Neuronal stem cell (in vitro differentiated cells): ENCODE measurements around the gene PCGF3.

Source experiments
- DNase-seq: peaks from one replicate; pipeline ENCODE4 v3.0.0-alpha.2; 2013; ENCODE audit warnings: low spot score
- H2AFZ ChIP-seq: one replicate; pipeline ENCODE4 v1.6.1; 2013; ENCODE audit warnings: mild to moderate bottlenecking, low read length, inconsistent platforms
- H2AK5ac ChIP-seq: 2 replicates; pipeline ENCODE4 v1.6.1; 2013; ENCODE audit warnings: low read depth, mild to moderate bottlenecking, inconsistent platforms, low read length, moderate library complexity, mixed read lengths
- H2BK120ac ChIP-seq: 2 replicates; pipeline ENCODE4 v1.6.1; 2013; ENCODE audit warnings: low read depth, mild to moderate bottlenecking, inconsistent platforms, low read length, moderate library complexity, mixed read lengths
- H2BK12ac ChIP-seq: one replicate; pipeline ENCODE4 v1.6.1; 2013; ENCODE audit warnings: low read length, inconsistent platforms
- H2BK15ac ChIP-seq: 2 replicates; pipeline ENCODE4 v1.6.1; 2013; ENCODE audit warnings: mild to moderate bottlenecking, low read length, inconsistent platforms, mixed read lengths
- H2BK5ac ChIP-seq: one replicate; pipeline ENCODE4 v1.6.1; 2013; ENCODE audit warnings: inconsistent platforms, mild to moderate bottlenecking, low read length, moderate library complexity
- H3K14ac ChIP-seq: one replicate; pipeline ENCODE4 v1.6.1; 2013; ENCODE audit warnings: low read length, inconsistent platforms
- H3K18ac ChIP-seq: 2 replicates; pipeline ENCODE4 v1.6.1; 2013; ENCODE audit warnings: low read length, inconsistent platforms
- H3K23ac ChIP-seq: 2 replicates; pipeline ENCODE4 v1.6.1; 2013; ENCODE audit warnings: low read depth, mild to moderate bottlenecking, mixed read lengths, low read length, inconsistent platforms; ENCODE audit not compliant: poor library complexity
- H3K27ac ChIP-seq: replicated peaks from 3 replicates; pipeline ENCODE4 v1.5.1; 2013; ENCODE audit warnings: low read length, inconsistent platforms
- H3K27me3 ChIP-seq, 3 experiments: 2 replicates each; pipeline ENCODE4 v1.6.1; 2013; ENCODE audit warnings: low read length in 3 of 3, mild to moderate bottlenecking in 2 of 3, inconsistent platforms in 1 of 3, low read depth in 1 of 3, mixed read lengths in 1 of 3, moderate library complexity in 1 of 3; ENCODE audit not compliant: control insufficient read depth in 3 of 3, insufficient read depth in 3 of 3
- H3K36me3 ChIP-seq, 2 donors: replicated peaks in 1 of 2; 2 replicates each; pipeline ENCODE4 v1.6.1; 2013; ENCODE audit warnings: low read length in 2 of 2; ENCODE audit not compliant: control insufficient read depth in 2 of 2, insufficient read depth in 2 of 2
- H3K4ac ChIP-seq: 2 replicates; pipeline ENCODE4 v1.6.1; 2013; ENCODE audit warnings: inconsistent platforms, mild to moderate bottlenecking, low read length, moderate library complexity
- H3K4me1 ChIP-seq, 2 donors: 1 replicate in 1 of 2; 2 replicates in 1 of 2; pipeline ENCODE4 v1.6.1; 2013; ENCODE audit warnings: low read length in 2 of 2, low read depth in 1 of 2; ENCODE audit not compliant: control insufficient read depth in 2 of 2, insufficient read depth in 1 of 2
- H3K4me2 ChIP-seq: one replicate; pipeline ENCODE4 v1.6.1; 2013; ENCODE audit warnings: mild to moderate bottlenecking, low read length, inconsistent platforms; ENCODE audit not compliant: insufficient read depth, poor library complexity, severe bottlenecking
- H3K4me3 ChIP-seq, 2 donors: 2 replicates each; pipeline ENCODE4 v1.5.1; 2013; ENCODE audit warnings: low read length in 2 of 2, mild to moderate bottlenecking in 2 of 2, inconsistent platforms in 1 of 2, moderate library complexity in 1 of 2
- H3K79me1 ChIP-seq: one replicate; pipeline ENCODE4 v1.6.1; 2013; ENCODE audit warnings: low read depth, mild to moderate bottlenecking, inconsistent platforms, low read length, moderate library complexity
- H3K9ac ChIP-seq: one replicate; pipeline ENCODE4 v1.6.1; 2013; ENCODE audit warnings: mild to moderate bottlenecking, low read depth, low read length, inconsistent platforms; ENCODE audit not compliant: poor library complexity
- H3K9me3 ChIP-seq, 2 donors: replicated peaks in 1 of 2; 2 replicates each; pipeline versions ENCODE3 to v1.6.1; 2013; ENCODE audit warnings: low read length in 2 of 2, mild to moderate bottlenecking in 2 of 2, inconsistent platforms in 1 of 2, low read depth in 1 of 2, mixed read lengths in 1 of 2, moderate library complexity in 1 of 2; ENCODE audit not compliant: control insufficient read depth in 2 of 2, insufficient read depth in 1 of 2
- H4K8ac ChIP-seq: one replicate; pipeline ENCODE4 v1.6.1; 2013; ENCODE audit warnings: low read depth, mild to moderate bottlenecking, inconsistent platforms, low read length, moderate library complexity
- H4K91ac ChIP-seq: one replicate; pipeline ENCODE4 v1.6.1; 2013; ENCODE audit warnings: low read length, low read depth, mild to moderate bottlenecking, inconsistent platforms; ENCODE audit not compliant: poor library complexity
- WGBS, 2 donors: extraction: QIAGEN DNeasy Blood & Tissue Kit; methylation state at CpG; one replicate each; pipeline ENCODE4 v1.1.7; 2013; ENCODE audit warnings: missing lambda C conversion rate in 2 of 2, mixed read lengths in 1 of 2; ENCODE audit not compliant: insufficient read length in 2 of 2, insufficient replicate concordance in 1 of 2; ENCODE audit errors: extremely low coverage in 2 of 2; 5-methylcytosine and 5-hydroxymethylcytosine counted together

PCGF3 gene

DNA sequence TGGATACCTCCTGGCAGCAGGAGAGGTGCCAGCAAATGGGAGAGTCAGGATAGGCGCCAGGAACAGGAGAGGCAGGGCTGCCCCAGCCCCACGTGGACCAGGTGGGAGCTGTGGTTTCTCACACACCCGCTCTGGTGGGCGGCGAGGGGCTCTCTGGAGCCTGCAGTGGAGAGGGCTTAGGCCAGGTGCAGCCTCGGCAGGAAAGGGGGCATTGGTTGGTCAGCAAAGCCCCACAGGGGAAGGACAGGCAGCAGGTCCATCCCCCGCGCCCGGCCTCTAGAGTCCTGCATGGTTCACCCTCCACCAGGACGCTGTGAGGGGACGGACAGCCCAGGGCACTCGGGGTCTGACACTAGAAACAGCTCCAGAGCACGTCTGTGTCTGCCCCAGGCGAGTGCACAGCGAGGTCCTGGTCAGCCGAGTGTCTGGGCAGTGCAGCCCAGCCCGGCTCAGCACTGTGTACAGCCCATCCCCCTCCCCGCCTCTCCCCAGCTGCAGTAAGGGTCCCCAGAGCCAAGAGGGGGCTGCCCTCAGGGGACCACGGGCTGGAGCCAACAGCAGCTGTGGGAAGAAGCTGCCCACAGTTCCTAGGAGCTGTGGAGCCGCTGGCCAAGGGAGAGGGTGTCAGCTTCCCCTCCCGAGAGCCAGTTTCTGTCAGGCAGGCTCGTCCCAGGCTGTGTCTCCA is 39.7 kb upstream of the PCGF3 start:
- Histone ChIP-seq H4K91ac (no peak overlapping the region), H2BK15ac (peak overlapping the region; percentile 49), H2BK120ac (no peak overlapping the region), H2AFZ (peak overlapping the region; percentile 69), H2AK5ac (peak overlapping the region; percentile 63), H3K27me3 (peaks cover 0 to 19% (median 0%) of the 10 kb centered on the region in 3 experiments), H3K4me2 (no peak overlapping the region), H3K14ac (peak overlapping the region; percentile 71), H3K9ac (peak overlapping the region; percentile 70), H3K9me3 (peaks cover 0 to 2% of the 10 kb centered on the region in 2 donors), H3K27ac (no peak overlapping the region), H2BK12ac (no peak overlapping the region), H3K4me3 (no peak overlapping the region), H3K4me1 (peaks cover 0 to 6% of the 10 kb centered on the region in 2 donors), H3K36me3 (peaks cover 2 to 4% of the 10 kb centered on the region in 2 donors), H3K23ac (peak overlapping the region; percentile 34), H3K4ac (no peak overlapping the region), H3K79me1 (peaks cover 2% of the 10 kb centered on the region), H2BK5ac (peak overlapping the region; percentile 66), H4K8ac (no peak overlapping the region), H3K18ac (no peak overlapping the region)
- DNase-seq: no peak
- no CpG with 5 or more reads among the region's 22 CpGs for WGBS, 2 donors

DNA sequence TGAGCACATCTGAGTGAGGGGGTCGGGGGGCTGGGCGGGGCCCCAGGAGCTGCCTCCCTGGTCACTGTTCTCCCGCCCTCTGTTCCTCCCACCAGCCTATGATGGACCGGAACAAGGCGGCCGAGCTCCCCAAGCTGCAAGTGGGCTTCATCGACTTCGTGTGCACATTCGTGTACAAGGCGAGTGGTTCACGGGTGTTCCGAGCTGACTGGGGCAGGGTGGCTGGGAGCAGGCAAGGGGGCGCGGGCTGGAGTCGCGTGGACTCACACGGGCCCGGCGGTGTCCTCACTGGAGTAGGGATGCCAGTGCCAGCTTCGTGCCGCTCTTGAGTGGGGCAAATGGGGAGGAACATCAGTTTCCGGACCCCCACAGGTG is 39.2 kb upstream of the PCGF3 start:
- H4K8ac ChIP-seq: no peak overlapping the region
- no peak overlapping the region for H3K4me2 ChIP-seq
- peaks cover 0 to 19% (median 0%) of the 10 kb centered on the region in 3 experiments for H3K27me3 ChIP-seq
- H3K4me1 ChIP-seq: peaks cover 0 to 6% of the 10 kb centered on the region in 2 donors
- H3K36me3 ChIP-seq: peaks cover 6 to 7% of the 10 kb centered on the region in 2 donors
- peak overlapping the region in 1 of 2 donors; percentile 10 for H3K4me3 ChIP-seq
- no peak overlapping the region for H2BK12ac ChIP-seq
- no peak for DNase-seq
- H2BK5ac ChIP-seq: peak overlapping the region; percentile 66
- H3K9ac ChIP-seq: peak overlapping the region; percentile 70
- no peak overlapping the region for H3K23ac ChIP-seq
- no peak overlapping the region for H3K27ac ChIP-seq
- no peak overlapping the region for H2BK120ac ChIP-seq
- peak overlapping the region; percentile 71 for H3K14ac ChIP-seq
- peaks cover 2% of the 10 kb centered on the region for H3K79me1 ChIP-seq
- peak overlapping the region; percentile 69 for H2AFZ ChIP-seq
- no CpG with 5 or more reads among the region's 22 CpGs for whole genome bisulfite sequencing, 2 donors
- peaks cover 0 to 2% of the 10 kb centered on the region in 2 donors for H3K9me3 ChIP-seq
- no peak overlapping the region for H2BK15ac ChIP-seq
- no peak overlapping the region for H3K4ac ChIP-seq
- peak overlapping the region; percentile 35 for H2AK5ac ChIP-seq
- no peak overlapping the region for H4K91ac ChIP-seq
- peak overlapping the region; percentile 28 for H3K18ac ChIP-seq

- H2BK120ac ChIP-seq: no peak overlapping the region
- no CpG with 5 or more reads among the region's 28 CpGs for WGBS, 2 donors
- peaks cover 11 to 13% of the 10 kb centered on the region in 2 donors for H3K36me3 ChIP-seq
- no peak for DNase-seq
- H3K79me1 ChIP-seq: peaks cover 2% of the 10 kb centered on the region
- no peak overlapping the region for H3K4me3 ChIP-seq
- no peak overlapping the region for H3K4me2 ChIP-seq
- H3K4ac ChIP-seq: no peak overlapping the region
- no peak overlapping the region for H3K27ac ChIP-seq
- peaks cover 0 to 2% of the 10 kb centered on the region in 2 donors for H3K9me3 ChIP-seq
- no peak overlapping the region for H4K91ac ChIP-seq
- peak overlapping the region; percentile 70 for H2AK5ac ChIP-seq
- H2BK12ac ChIP-seq: no peak overlapping the region
- no peak overlapping the region for H3K23ac ChIP-seq
- peak overlapping the region; percentile 66 for H2BK5ac ChIP-seq
- peaks cover 0 to 6% of the 10 kb centered on the region in 2 donors for H3K4me1 ChIP-seq
- H3K18ac ChIP-seq: no peak overlapping the region
- no peak overlapping the region for H4K8ac ChIP-seq
- no peak overlapping the region for H2BK15ac ChIP-seq
- peaks cover 0 to 19% (median 0%) of the 10 kb centered on the region in 3 experiments for H3K27me3 ChIP-seq
- H3K14ac ChIP-seq: no peak overlapping the region
- no peak overlapping the region for H3K9ac ChIP-seq
- peak overlapping the region; percentile 69 for H2AFZ ChIP-seq
These were observed 38.6 kb upstream of the PCGF3 start for GRCh38 chr4:666822-667544.

DNA sequence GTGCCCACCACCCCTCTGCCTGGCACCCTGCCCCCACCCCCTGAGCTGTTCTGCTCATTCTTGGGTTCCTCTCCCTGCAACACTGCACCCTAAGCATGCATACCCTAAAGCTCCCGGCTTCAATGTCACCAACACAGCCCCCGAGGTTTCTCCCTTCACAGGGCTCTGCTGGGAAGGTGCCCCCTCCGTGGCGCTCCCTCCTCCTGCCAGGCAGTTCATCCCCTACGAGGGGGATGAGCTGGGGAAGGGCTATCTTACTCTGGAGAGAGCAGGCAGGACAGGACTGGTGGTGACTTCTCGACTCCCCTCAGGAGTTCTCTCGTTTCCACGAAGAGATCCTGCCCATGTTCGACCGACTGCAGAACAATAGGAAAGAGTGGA is 38.1 kb upstream of the PCGF3 start:
- Histone ChIP-seq H4K91ac (no peak overlapping the region), H3K23ac (no peak overlapping the region), H4K8ac (no peak overlapping the region), H3K4me3 (no peak overlapping the region), H3K14ac (no peak overlapping the region), H3K4me1 (peaks cover 0 to 6% of the 10 kb centered on the region in 2 donors), H2AFZ (no peak overlapping the region), H3K4ac (no peak overlapping the region), H3K18ac (no peak overlapping the region), H3K27ac (no peak overlapping the region), H2BK5ac (no peak overlapping the region), H3K27me3 (peaks cover 0 to 19% (median 0%) of the 10 kb centered on the region in 3 experiments), H3K36me3 (peaks cover 15 to 19% of the 10 kb centered on the region in 2 donors), H2BK12ac (no peak overlapping the region), H2BK15ac (no peak overlapping the region), H3K79me1 (peaks cover 2% of the 10 kb centered on the region), H3K9ac (no peak overlapping the region), H3K4me2 (no peak overlapping the region), H3K9me3 (peaks cover 0 to 2% of the 10 kb centered on the region in 2 donors), H2BK120ac (no peak overlapping the region), H2AK5ac (peak overlapping the region; percentile 70)
- DNase-seq: no peak
- no CpG with 5 or more reads among the region's 10 CpGs for WGBS, 2 donors
